Measurements from ENCODE around the gene MAB21L4.

The MAB21L4 gene

GRCh38 chr2:240886678-240887609 lies 9.0 kb downstream of the MAB21L4 start:
- no peak for TF ChIP-seq CTCF (IDR thresholded peaks at IDR 0.05; ENCODE audit: insufficient read depth, missing control alignments)
- DNase-seq (ENCODE audit: insufficient read length, low spot score) (no peak), FAIRE-seq (no peak)

- no peak for TF ChIP-seq CTCF (IDR thresholded peaks at IDR 0.05; ENCODE audit: insufficient read depth, missing control alignments)
- DNase-seq (ENCODE audit: insufficient read length, low spot score) (no peak), FAIRE-seq (no peak)
Measured at GRCh38 chr2:240886023-240886565, 9.9 kb downstream of the MAB21L4 start.

GRCh38 chr2:240885566-240885965 lies 10.4 kb downstream of the MAB21L4 start:
- no peak for DNase-seq (ENCODE audit: insufficient read length, low spot score)
- TF ChIP-seq CTCF (IDR thresholded peaks at IDR 0.05; ENCODE audit: insufficient read depth, missing control alignments) = no peak
- FAIRE-seq = no peak

GRCh38 chr2:240884745-240885144 lies 11.2 kb downstream of the MAB21L4 start:
- no peak for DNase-seq (ENCODE audit: insufficient read length, low spot score)
- no peak for FAIRE-seq
- TF ChIP-seq CTCF (IDR thresholded peaks at IDR 0.05; ENCODE audit: insufficient read depth, missing control alignments) = no peak

GRCh38 chr2:240884221-240884620 lies 11.7 kb downstream of the MAB21L4 start:
- no peak for FAIRE-seq
- TF ChIP-seq CTCF (IDR thresholded peaks at IDR 0.05; ENCODE audit: insufficient read depth, missing control alignments) = no peak

GRCh38 chr2:240881913-240882312 lies 14.0 kb downstream of the MAB21L4 start:
- DNase-seq (ENCODE audit: insufficient read length, low spot score) (no peak), FAIRE-seq (no peak)
- TF ChIP-seq CTCF (IDR thresholded peaks at IDR 0.05; ENCODE audit: insufficient read depth, missing control alignments) = no peak

More at GRCh38 chr2:240884221-240884620, 11.7 kb downstream of the MAB21L4 start:
- DNase-seq (ENCODE audit: insufficient read length, low spot score) = no peak

GRCh38 chr2:240879105-240879504 lies 16.9 kb downstream of the MAB21L4 start:
- no peak for DNase-seq (ENCODE audit: insufficient read length, low spot score)
- no peak for TF ChIP-seq CTCF (IDR thresholded peaks at IDR 0.05; ENCODE audit: insufficient read depth, missing control alignments)
- no peak for FAIRE-seq

Data from D721Med (cell line).